HUES48 (cell line): ENCODE measurements around the gene ITGAD.
"Not testable (repeated sequence)": the region's sequence is repeated elsewhere in the genome, so short reads cannot be mapped to it uniquely, and the experiment has no call there.

Source experiments
- H3K27ac ChIP-seq: one replicate; pipeline ENCODE4 v1.7.0; 2013; ENCODE audit warnings: low read depth, low read length, inconsistent platforms
- H3K27me3 ChIP-seq: 2 replicates; pipeline ENCODE4 v1.6.1; 2013; ENCODE audit warnings: mild to moderate bottlenecking, low read length; ENCODE audit not compliant: control insufficient read depth, insufficient read depth
- H3K36me3 ChIP-seq: 2 replicates; pipeline ENCODE4 v1.6.1; 2013; ENCODE audit warnings: low read length; ENCODE audit not compliant: control insufficient read depth, insufficient read depth
- H3K4me1 ChIP-seq: 2 replicates; pipeline ENCODE4 v1.6.1; 2013; ENCODE audit warnings: mild to moderate bottlenecking, low read length; ENCODE audit not compliant: control insufficient read depth, insufficient read depth
- H3K4me3 ChIP-seq: 2 replicates; pipeline ENCODE4 v1.5.1; 2013; ENCODE audit warnings: mild to moderate bottlenecking, low read depth, low read length
- H3K9ac ChIP-seq: 2 replicates; pipeline ENCODE4 v1.6.1; 2013; ENCODE audit warnings: mild to moderate bottlenecking, low read depth, low read length, moderate library complexity
- H3K9me3 ChIP-seq: 2 replicates; pipeline ENCODE4 v1.6.1; 2013; ENCODE audit warnings: low read length; ENCODE audit not compliant: control insufficient read depth, insufficient read depth

Gene ITGAD

GRCh38 chr16:31409433-31409832, 16.3 kb downstream of the ITGAD start:
- no peaks in the 10 kb centered on the region for H3K4me1 ChIP-seq
- no peaks in the 10 kb centered on the region for H3K36me3 ChIP-seq
- H3K9ac ChIP-seq, result no peak overlapping the region
- H3K4me3 ChIP-seq, result no peak overlapping the region
- H3K27me3 ChIP-seq, result no peaks in the 10 kb centered on the region
- no peak overlapping the region for H3K27ac ChIP-seq
- H3K9me3 ChIP-seq, result no peaks in the 10 kb centered on the region

- Histone ChIP-seq H3K9ac (no peak overlapping the region), H3K36me3 (no peaks in the 10 kb centered on the region), H3K9me3 (no peaks in the 10 kb centered on the region), H3K27ac (no peak overlapping the region), H3K4me3 (no peak overlapping the region), H3K4me1 (no peaks in the 10 kb centered on the region), H3K27me3 (no peaks in the 10 kb centered on the region)
Measured at GRCh38 chr16:31410082-31410481, 16.9 kb downstream of the ITGAD start.

- no peaks in the 10 kb centered on the region for H3K36me3 ChIP-seq
- H3K27ac ChIP-seq, result no peak overlapping the region
- no peaks in the 10 kb centered on the region for H3K27me3 ChIP-seq
- no peak overlapping the region for H3K4me3 ChIP-seq
- H3K9ac ChIP-seq, result no peak overlapping the region
- no peaks in the 10 kb centered on the region for H3K4me1 ChIP-seq
- no peaks in the 10 kb centered on the region for H3K9me3 ChIP-seq
Measured at GRCh38 chr16:31411024-31411844, 18.1 kb downstream of the ITGAD start.

- Histone ChIP-seq H3K27ac (no peak overlapping the region), H3K4me3 (no peak overlapping the region), H3K9me3 (no peaks in the 10 kb centered on the region), H3K27me3 (no peaks in the 10 kb centered on the region), H3K9ac (no peak overlapping the region), H3K4me1 (no peaks in the 10 kb centered on the region), H3K36me3 (no peaks in the 10 kb centered on the region)
Measured at GRCh38 chr16:31412750-31413149, 19.6 kb downstream of the ITGAD start.

GRCh38 chr16:31413381-31413780, 20.2 kb downstream of the ITGAD start:
- H3K9ac ChIP-seq, result no peak overlapping the region
- H3K27me3 ChIP-seq, result no peaks in the 10 kb centered on the region
- H3K9me3 ChIP-seq, result no peaks in the 10 kb centered on the region
- no peak overlapping the region for H3K27ac ChIP-seq
- no peaks in the 10 kb centered on the region for H3K36me3 ChIP-seq
- no peaks in the 10 kb centered on the region for H3K4me1 ChIP-seq
- no peak overlapping the region for H3K4me3 ChIP-seq

GRCh38 chr16:31413943-31414342, 20.8 kb downstream of the ITGAD start:
- no peak overlapping the region for H3K4me3 ChIP-seq
- H3K36me3 ChIP-seq, result no peaks in the 10 kb centered on the region
- no peak overlapping the region for H3K27ac ChIP-seq

GRCh38 chr16:31414706-31415105, 21.6 kb downstream of the ITGAD start:
- H3K27me3 ChIP-seq, result no peaks in the 10 kb centered on the region
- H3K9me3 ChIP-seq, result no peaks in the 10 kb centered on the region
- H3K4me3 ChIP-seq, result no peak overlapping the region
- H3K4me1 ChIP-seq, result no peaks in the 10 kb centered on the region
- no peaks in the 10 kb centered on the region for H3K36me3 ChIP-seq
- no peak overlapping the region for H3K27ac ChIP-seq
- H3K9ac ChIP-seq, result no peak overlapping the region

More at GRCh38 chr16:31413943-31414342, 20.8 kb downstream of the ITGAD start:
- Histone ChIP-seq H3K4me1 (no peaks in the 10 kb centered on the region), H3K9me3 (no peaks in the 10 kb centered on the region), H3K9ac (no peak overlapping the region), H3K27me3 (no peaks in the 10 kb centered on the region)

- H3K27me3 ChIP-seq, result no peaks in the 10 kb centered on the region
- no peaks in the 10 kb centered on the region for H3K9me3 ChIP-seq
- no peak overlapping the region for H3K9ac ChIP-seq
Measured at GRCh38 chr16:31416371-31416770, 23.2 kb downstream of the ITGAD start.

GRCh38 chr16:31417036-31417435, 23.9 kb downstream of the ITGAD start:
- H3K4me3 ChIP-seq, H3K27me3 ChIP-seq, H3K9ac ChIP-seq, H3K36me3 ChIP-seq, H3K4me1 ChIP-seq, H3K27ac ChIP-seq, H3K9me3 ChIP-seq: not testable (repeated sequence)

More at GRCh38 chr16:31416371-31416770, 23.2 kb downstream of the ITGAD start:
- Histone ChIP-seq H3K4me1 (no peaks in the 10 kb centered on the region), H3K36me3 (no peaks in the 10 kb centered on the region), H3K27ac (no peak overlapping the region), H3K4me3 (no peak overlapping the region)

GRCh38 chr16:31417916-31418315, 24.8 kb downstream of the ITGAD start:
- Histone ChIP-seq H3K4me3 (no peak overlapping the region), H3K27ac (no peak overlapping the region), H3K27me3 (no peaks in the 10 kb centered on the region), H3K9me3 (no peaks in the 10 kb centered on the region), H3K36me3 (no peaks in the 10 kb centered on the region), H3K9ac (no peak overlapping the region), H3K4me1 (no peaks in the 10 kb centered on the region)

GRCh38 chr16:31420037-31420436, 26.9 kb downstream of the ITGAD start:
- Histone ChIP-seq H3K9ac (no peak overlapping the region), H3K9me3 (no peaks in the 10 kb centered on the region), H3K36me3 (no peaks in the 10 kb centered on the region), H3K27me3 (no peaks in the 10 kb centered on the region), H3K4me3 (no peak overlapping the region), H3K4me1 (no peaks in the 10 kb centered on the region), H3K27ac (no peak overlapping the region)
